ENCODE measurements around the gene TWF2.

TWF2 gene

GRCh38 chr3:52257911-52258310 is 19.0 kb upstream of the TWF2 start:
- DNase-seq (ENCODE audit: low spot score): no peak
- no peak for TF ChIP-seq CTCF (IDR thresholded peaks at IDR 0.05; ENCODE audit: borderline replicate concordance, control extremely low read depth, extremely low read depth, insufficient read depth, missing control alignments)
- in situ Hi-C loops (cut with MboI; ENCODE audit: low sequenced_read_pairs, unreplicated experiment): no loop called here

GRCh38 chr3:52256622-52257021 is 17.7 kb upstream of the TWF2 start:
- in situ Hi-C loops (cut with MboI; ENCODE audit: low sequenced_read_pairs, unreplicated experiment): no loop called here
- DNase-seq (ENCODE audit: low spot score): no peak
- no peak for TF ChIP-seq CTCF (IDR thresholded peaks at IDR 0.05; ENCODE audit: borderline replicate concordance, control extremely low read depth, extremely low read depth, insufficient read depth, missing control alignments)

GRCh38 chr3:52256159-52256558 is 17.2 kb upstream of the TWF2 start:
- no peak for DNase-seq (ENCODE audit: low spot score)
- in situ Hi-C loops (cut with MboI; ENCODE audit: low sequenced_read_pairs, unreplicated experiment): no loop called here
- no peak for TF ChIP-seq CTCF (IDR thresholded peaks at IDR 0.05; ENCODE audit: borderline replicate concordance, control extremely low read depth, extremely low read depth, insufficient read depth, missing control alignments)

GRCh38 chr3:52254608-52255007 is 15.7 kb upstream of the TWF2 start:
- no peak for TF ChIP-seq CTCF (IDR thresholded peaks at IDR 0.05; ENCODE audit: borderline replicate concordance, control extremely low read depth, extremely low read depth, insufficient read depth, missing control alignments)
- in situ Hi-C loops (cut with MboI; ENCODE audit: low sequenced_read_pairs, unreplicated experiment): no loop called here
- no peak for DNase-seq (ENCODE audit: low spot score)

GRCh38 chr3:52253314-52254304 is 14.7 kb upstream of the TWF2 start:
- TF ChIP-seq CTCF (IDR thresholded peaks at IDR 0.05; ENCODE audit: borderline replicate concordance, control extremely low read depth, extremely low read depth, insufficient read depth, missing control alignments): no peak
- in situ Hi-C loops (cut with MboI; ENCODE audit: low sequenced_read_pairs, unreplicated experiment): no loop called here
- DNase-seq (ENCODE audit: low spot score): peak; percentile 89

- in situ Hi-C loops (cut with MboI; ENCODE audit: low sequenced_read_pairs, unreplicated experiment): no loop called here
- TF ChIP-seq CTCF (IDR thresholded peaks at IDR 0.05; ENCODE audit: borderline replicate concordance, control extremely low read depth, extremely low read depth, insufficient read depth, missing control alignments): no peak
- no peak for DNase-seq (ENCODE audit: low spot score)
These were observed 11.2 kb upstream of the TWF2 start for GRCh38 chr3:52250122-52250521.
